Measurements from ENCODE around the gene ADAMTSL1.

Gene ADAMTSL1

DNA sequence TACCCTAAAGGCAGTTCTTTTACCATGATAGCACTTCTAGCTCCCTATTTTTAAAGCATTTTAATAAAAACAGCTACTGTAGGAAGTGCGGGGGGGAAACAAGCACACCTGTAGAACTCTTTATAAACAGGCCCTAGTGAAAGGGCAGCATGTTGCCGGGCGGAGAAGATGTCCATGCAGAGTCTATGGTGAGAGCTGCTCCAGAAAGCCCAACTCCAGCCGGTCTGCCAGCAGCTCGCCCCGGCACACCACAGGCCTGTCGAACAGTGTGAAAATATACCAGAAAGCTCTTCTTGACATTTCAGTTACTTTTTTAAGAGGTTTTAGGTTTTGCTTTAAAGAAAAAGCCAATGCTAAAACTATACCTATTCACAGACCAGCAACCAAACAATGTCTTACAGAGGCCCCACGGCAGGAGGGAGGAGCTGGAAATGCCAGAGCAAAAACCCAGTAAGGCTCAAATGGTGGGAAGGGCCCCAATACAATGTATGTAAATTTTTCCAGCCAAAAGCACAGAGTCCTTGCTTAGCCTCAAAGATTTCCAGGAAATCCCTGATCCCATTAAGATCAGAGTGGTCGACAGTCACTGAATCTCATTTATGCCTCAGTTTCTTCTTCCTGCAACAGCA is 437.9 kb downstream of the ADAMTSL1 start:
- no peak overlapping the region for H3K27ac ChIP-seq (ENCODE audit: low read depth, low read length)
- no peaks in the 10 kb centered on the region for H3K27me3 ChIP-seq (ENCODE audit: low read length)
- H2AFZ ChIP-seq (ENCODE audit: low read depth, low read length, severe bottlenecking), result no peak overlapping the region
- no peaks in the 10 kb centered on the region for H3K36me3 ChIP-seq (ENCODE audit: low read length)
- no peak overlapping the region for H3K9ac ChIP-seq (ENCODE audit: low read length)
- H3K4me3 ChIP-seq (ENCODE audit: insufficient read depth, low read length, poor library complexity, severe bottlenecking), result no peak overlapping the region
- no peaks in the 10 kb centered on the region for H3F3A ChIP-seq (ENCODE audit: insufficient read depth)
- H3K9me3 ChIP-seq (ENCODE audit: insufficient read depth, low read length), result no peaks in the 10 kb centered on the region
- no peaks in the 10 kb centered on the region for H3K9me2 ChIP-seq (replicated peaks; ENCODE audit: insufficient read depth, low read length)
- H4K20me1 ChIP-seq (ENCODE audit: low read depth, low read length), result no peaks in the 10 kb centered on the region
- no peak overlapping the region for H3K4me2 ChIP-seq (ENCODE audit: low read depth, low read length, poor library complexity, severe bottlenecking)
- no peaks in the 10 kb centered on the region for H3K79me2 ChIP-seq (ENCODE audit: insufficient read depth, low read length)
- no peak for TF ChIP-seq EZH2phosphoT487 (conservative IDR thresholded peaks at IDR 0.05; ENCODE audit: low read length)
- TF ChIP-seq, protein P1, sequence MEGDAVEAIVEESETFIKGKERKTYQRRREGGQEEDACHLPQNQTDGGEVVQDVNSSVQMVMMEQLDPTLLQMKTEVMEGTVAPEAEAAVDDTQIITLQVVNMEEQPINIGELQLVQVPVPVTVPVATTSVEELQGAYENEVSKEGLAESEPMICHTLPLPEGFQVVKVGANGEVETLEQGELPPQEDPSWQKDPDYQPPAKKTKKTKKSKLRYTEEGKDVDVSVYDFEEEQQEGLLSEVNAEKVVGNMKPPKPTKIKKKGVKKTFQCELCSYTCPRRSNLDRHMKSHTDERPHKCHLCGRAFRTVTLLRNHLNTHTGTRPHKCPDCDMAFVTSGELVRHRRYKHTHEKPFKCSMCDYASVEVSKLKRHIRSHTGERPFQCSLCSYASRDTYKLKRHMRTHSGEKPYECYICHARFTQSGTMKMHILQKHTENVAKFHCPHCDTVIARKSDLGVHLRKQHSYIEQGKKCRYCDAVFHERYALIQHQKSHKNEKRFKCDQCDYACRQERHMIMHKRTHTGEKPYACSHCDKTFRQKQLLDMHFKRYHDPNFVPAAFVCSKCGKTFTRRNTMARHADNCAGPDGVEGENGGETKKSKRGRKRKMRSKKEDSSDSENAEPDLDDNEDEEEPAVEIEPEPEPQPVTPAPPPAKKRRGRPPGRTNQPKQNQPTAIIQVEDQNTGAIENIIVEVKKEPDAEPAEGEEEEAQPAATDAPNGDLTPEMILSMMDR (IDR thresholded peaks at IDR 0.05; ENCODE audit: insufficient read depth, low read length, poor library complexity, severe bottlenecking), result no peak

DNA sequence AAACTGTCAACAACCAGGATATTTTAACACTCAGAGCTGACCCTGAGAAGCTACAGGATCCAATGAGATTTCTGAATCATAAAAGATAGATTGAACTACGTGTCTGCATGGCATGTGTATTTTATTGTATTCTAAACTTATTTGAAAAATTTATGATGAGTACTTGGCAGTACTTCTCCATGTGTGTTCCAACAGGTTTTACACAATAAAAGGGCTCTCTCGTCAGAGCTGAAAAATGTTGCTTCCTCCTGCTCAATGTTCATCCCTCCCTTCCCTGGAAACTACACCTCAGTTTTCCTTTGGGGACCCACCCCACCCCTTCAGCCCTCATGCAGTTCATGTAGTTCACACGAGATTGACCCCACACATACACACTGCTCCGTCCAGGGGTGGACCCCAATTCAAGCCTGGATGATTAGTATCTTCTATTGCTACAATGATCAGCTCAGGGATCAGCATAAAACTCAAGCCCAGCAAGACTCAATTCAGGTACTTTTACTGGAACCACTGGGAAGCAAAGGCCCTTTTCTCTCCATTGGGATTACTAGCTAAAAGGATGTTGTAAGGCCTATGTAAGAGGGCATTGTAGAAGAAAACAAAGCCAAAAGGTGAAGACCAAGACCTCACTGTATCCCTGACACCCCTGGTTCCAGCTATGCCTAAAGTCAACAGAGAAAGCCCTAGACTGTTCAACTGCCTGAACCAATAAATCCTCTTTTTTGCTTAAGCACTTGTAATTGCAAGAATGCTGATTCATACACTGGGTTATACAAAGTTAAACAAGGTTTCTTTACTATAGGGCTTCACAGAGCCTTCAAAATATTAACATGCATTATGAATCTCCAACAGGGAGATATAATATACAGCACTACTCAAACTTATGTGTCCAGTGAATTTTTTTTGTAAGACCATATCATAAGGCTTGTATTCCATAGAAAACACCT is 446.5 kb downstream of the ADAMTSL1 start:
- H3K27me3 ChIP-seq (ENCODE audit: low read length), result 0 out of 2 replicates have a peak, but pooled peaks cover 5% of the 10 kb centered on the region
- TF ChIP-seq, protein P1 (IDR thresholded peaks at IDR 0.05; ENCODE audit: insufficient read depth, low read length, poor library complexity, severe bottlenecking), result no peak
- TF ChIP-seq EZH2phosphoT487 (conservative IDR thresholded peaks at IDR 0.05; ENCODE audit: low read length), result no peak
- H3K9me2 ChIP-seq (replicated peaks; ENCODE audit: insufficient read depth, low read length), result no peaks in the 10 kb centered on the region
- H4K20me1 ChIP-seq (ENCODE audit: low read depth, low read length), result no peaks in the 10 kb centered on the region
- no peaks in the 10 kb centered on the region for H3K36me3 ChIP-seq (ENCODE audit: low read length)
- H2AFZ ChIP-seq (ENCODE audit: low read depth, low read length, severe bottlenecking), result no peak overlapping the region
- H3K4me3 ChIP-seq (ENCODE audit: insufficient read depth, low read length, poor library complexity, severe bottlenecking), result no peak overlapping the region
- H3K79me2 ChIP-seq (ENCODE audit: insufficient read depth, low read length), result no peaks in the 10 kb centered on the region
- H3F3A ChIP-seq (ENCODE audit: insufficient read depth), result no peaks in the 10 kb centered on the region
- no peak overlapping the region for H3K9ac ChIP-seq (ENCODE audit: low read length)
- no peak overlapping the region for H3K4me2 ChIP-seq (ENCODE audit: low read depth, low read length, poor library complexity, severe bottlenecking)
- H3K9me3 ChIP-seq (ENCODE audit: insufficient read depth, low read length), result no peaks in the 10 kb centered on the region
- H3K27ac ChIP-seq (ENCODE audit: low read depth, low read length), result no peak overlapping the region

DNA sequence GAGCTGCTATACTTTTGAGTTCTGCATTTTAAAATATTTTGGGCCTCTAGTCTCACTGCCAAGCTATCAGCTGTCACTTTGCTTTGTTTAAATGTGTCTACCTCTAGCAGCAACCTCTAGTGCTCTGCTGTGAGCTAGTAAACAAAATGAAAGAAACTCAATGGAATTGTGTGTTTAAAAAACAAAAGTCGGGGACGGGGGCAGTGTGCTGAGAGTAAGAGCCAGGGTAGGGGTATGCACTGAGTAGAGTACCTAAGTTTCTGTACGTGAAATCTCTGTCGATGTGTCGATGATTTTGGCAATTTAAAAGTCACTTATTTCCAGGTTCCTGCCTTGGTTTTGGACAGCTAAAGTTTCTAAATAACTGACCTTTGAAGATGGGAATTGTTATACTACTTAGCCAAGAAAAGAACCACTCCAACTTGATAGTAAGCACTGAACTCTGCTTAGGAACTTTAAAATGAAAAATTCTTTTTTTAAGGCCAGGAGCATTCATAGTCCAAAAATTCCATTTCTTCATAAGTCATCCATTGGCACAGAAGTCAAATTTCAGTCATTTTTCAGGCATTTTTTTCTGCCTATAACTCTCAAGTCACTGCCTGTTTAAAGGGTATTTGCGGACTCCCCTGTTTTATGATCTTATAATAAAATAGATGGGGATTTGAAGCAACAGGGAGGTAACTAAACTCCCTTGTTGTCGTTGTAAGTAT is 447.6 kb downstream of the ADAMTSL1 start:
- no peak overlapping the region for H3K4me2 ChIP-seq (ENCODE audit: low read depth, low read length, poor library complexity, severe bottlenecking)
- no peaks in the 10 kb centered on the region for H3K79me2 ChIP-seq (ENCODE audit: insufficient read depth, low read length)
- no peak overlapping the region for H3K27ac ChIP-seq (ENCODE audit: low read depth, low read length)
- no peaks in the 10 kb centered on the region for H3F3A ChIP-seq (ENCODE audit: insufficient read depth)
- TF ChIP-seq, protein P1 (IDR thresholded peaks at IDR 0.05; ENCODE audit: insufficient read depth, low read length, poor library complexity, severe bottlenecking), result no peak
- TF ChIP-seq EZH2phosphoT487 (conservative IDR thresholded peaks at IDR 0.05; ENCODE audit: low read length), result no peak
- no peak overlapping the region for H3K4me3 ChIP-seq (ENCODE audit: insufficient read depth, low read length, poor library complexity, severe bottlenecking)
- no peaks in the 10 kb centered on the region for H3K9me2 ChIP-seq (replicated peaks; ENCODE audit: insufficient read depth, low read length)
- H3K36me3 ChIP-seq (ENCODE audit: low read length), result no peaks in the 10 kb centered on the region
- H3K9me3 ChIP-seq (ENCODE audit: insufficient read depth, low read length), result no peaks in the 10 kb centered on the region
- H2AFZ ChIP-seq (ENCODE audit: low read depth, low read length, severe bottlenecking), result no peak overlapping the region
- 0 out of 2 replicates have a peak, but pooled peaks cover 5% of the 10 kb centered on the region for H3K27me3 ChIP-seq (ENCODE audit: low read length)
- no peaks in the 10 kb centered on the region for H4K20me1 ChIP-seq (ENCODE audit: low read depth, low read length)
- no peak overlapping the region for H3K9ac ChIP-seq (ENCODE audit: low read length)

Data from SU-DHL-6 (cell line).